ENCODE results near the gene TAF4B.

The TAF4B gene

GRCh38 chr18:26309281-26309680 is 83.0 kb downstream of the TAF4B start:
- FAIRE-seq = peak; percentile 27

- FAIRE-seq = no peak
Measured at GRCh38 chr18:26312199-26312598, 86.0 kb downstream of the TAF4B start.

GRCh38 chr18:26317398-26317797 is 91.2 kb downstream of the TAF4B start:
- no peak for FAIRE-seq

- no peak for FAIRE-seq
Measured at GRCh38 chr18:26320686-26321085, 94.4 kb downstream of the TAF4B start.

GRCh38 chr18:26322890-26323653 is 96.8 kb downstream of the TAF4B start:
- FAIRE-seq = no peak

- FAIRE-seq = peak; percentile 34
Measured at GRCh38 chr18:26325771-26326170, 99.5 kb downstream of the TAF4B start.

GRCh38 chr18:26327062-26327461 is 100.8 kb downstream of the TAF4B start:
- FAIRE-seq = no peak

GRCh38 chr18:26332991-26333390 is 106.7 kb downstream of the TAF4B start:
- FAIRE-seq = no peak

- FAIRE-seq = no peak
Measured at GRCh38 chr18:26335156-26335555, 108.9 kb downstream of the TAF4B start.

GRCh38 chr18:26335571-26336487 is 109.6 kb downstream of the TAF4B start:
- no peak for FAIRE-seq

GRCh38 chr18:26336572-26336971 is 110.3 kb downstream of the TAF4B start:
- no peak for FAIRE-seq

GRCh38 chr18:26342646-26343045 is 116.4 kb downstream of the TAF4B start:
- FAIRE-seq = no peak

GRCh38 chr18:26350961-26351360 is 124.7 kb downstream of the TAF4B start:
- FAIRE-seq = no peak

- no peak for FAIRE-seq
Measured at GRCh38 chr18:26356045-26356785, 130.0 kb downstream of the TAF4B start.

GRCh38 chr18:26357960-26358359 is 131.7 kb downstream of the TAF4B start:
- FAIRE-seq = no peak

GRCh38 chr18:26362021-26362420 is 135.8 kb downstream of the TAF4B start:
- FAIRE-seq = no peak

- no peak for FAIRE-seq
Measured at GRCh38 chr18:26367425-26367824, 141.2 kb downstream of the TAF4B start.

- no peak for FAIRE-seq
Measured at GRCh38 chr18:26370037-26370436, 143.8 kb downstream of the TAF4B start.

GRCh38 chr18:26376105-26376504 is 149.9 kb downstream of the TAF4B start:
- FAIRE-seq = no peak

- no peak for FAIRE-seq
Measured at GRCh38 chr18:26378701-26379100, 152.5 kb downstream of the TAF4B start.

GRCh38 chr18:26381555-26381954 is 155.3 kb downstream of the TAF4B start:
- FAIRE-seq = peak; percentile 23

GRCh38 chr18:26383454-26384270 is 157.4 kb downstream of the TAF4B start:
- FAIRE-seq = peak; percentile 91

Measured in G401.6 (cell line).